Peyer's patch (tissue), 4 donors: ENCODE data around the gene PDZD4.

Source experiments
- CTCF ChIP-seq, 6 experiments: fragments of 450-650 bp in 4 of 6; fragments of 200-600 bp in 2 of 6; sonication (generic) in 1 of 6; IDR thresholded peaks; one replicate each; pipeline ENCODE4 v1.5.1; 2017 to 2019; ENCODE audit warnings: antibody characterized with exemption in 6 of 6, mild to moderate bottlenecking in 3 of 6, moderate library complexity in 1 of 6
- POLR2A ChIP-seq, 2 donors: fragments of 450-650 bp; IDR thresholded peaks; one replicate each; pipeline ENCODE4 v1.5.1; 2017; ENCODE audit warnings: antibody characterized with exemption in 2 of 2, mild to moderate bottlenecking in 2 of 2, moderate library complexity in 2 of 2

- TF ChIP-seq POLR2A (IDR thresholded peaks at IDR 0.05) (no peak), CTCF (IDR thresholded peaks at IDR 0.05) (no peak)
These were observed 41.9 kb upstream of the PDZD4 start for GRCh38 chrX:153871946-153872878.
